GM12878 (cell line): ENCODE results near the gene GUCA1A. TPM values are rescaled to one million over a fixed set of nuclear protein-coding genes. Genes with fewer than 3 reads are reported as not detected.

Source experiments
- ATF2 ChIP-seq: IDR thresholded peaks from 2 replicates; pipeline ENCODE4 v1.6.1; 2012; ENCODE audit warnings: low read length, inconsistent platforms
- BACH1 ChIP-seq: fragments of 450-650 bp; IDR thresholded peaks from 2 replicates; pipeline ENCODE4 v1.6.1; 2017; ENCODE audit warnings: mild to moderate bottlenecking, borderline replicate concordance
- BHLHE40 ChIP-seq, 2 experiments: fragments of 450-650 bp in 1 of 2; IDR thresholded peaks; 2 replicates each; pipeline ENCODE4 v1.6.1; 2011 to 2017; ENCODE audit warnings: low read depth in 2 of 2, borderline replicate concordance in 1 of 2, improper control_type of control experiment in 1 of 2, low read length in 1 of 2, mild to moderate bottlenecking in 1 of 2
- CHD1 ChIP-seq: IDR thresholded peaks from 2 replicates; pipeline ENCODE4 v1.6.1; 2012; ENCODE audit warnings: low read depth, low read length, improper control_type of control experiment
- ETV6 ChIP-seq, 2 experiments: fragments of 450-650 bp in 1 of 2; IDR thresholded peaks in 1 of 2; conservative IDR thresholded peaks in 1 of 2; 2 replicates each; pipeline ENCODE4 v1.6.1; 2014; ENCODE audit warnings: antibody characterized with exemption in 1 of 2, borderline replicate concordance in 1 of 2, low read depth in 1 of 2, mild to moderate bottlenecking in 1 of 2, moderate library complexity in 1 of 2
- FOXM1 ChIP-seq: IDR thresholded peaks from 2 replicates; pipeline ENCODE4 v1.6.1; 2012; ENCODE audit warnings: low read depth, mild to moderate bottlenecking, inconsistent platforms, low read length, moderate library complexity
- HDAC2 ChIP-seq: fragments of 200-600 bp; sonication (generic); IDR thresholded peaks from 2 replicates; pipeline ENCODE4 v1.6.1; 2017
- NFXL1 ChIP-seq: fragments of 450-650 bp; IDR thresholded peaks from 2 replicates; pipeline ENCODE4 v1.6.1; 2017; ENCODE audit warnings: antibody characterized with exemption, mild to moderate bottlenecking, borderline replicate concordance
- PBX3 ChIP-seq: IDR thresholded peaks from 2 replicates; pipeline ENCODE4 v1.6.1; 2011; ENCODE audit warnings: mild to moderate bottlenecking, low read depth, low read length, moderate library complexity; ENCODE audit not compliant: insufficient replicate concordance
- POU2F2 ChIP-seq: IDR thresholded peaks from 3 replicates; pipeline ENCODE4 v1.6.1; 2011; ENCODE audit warnings: low read depth, mild to moderate bottlenecking, low read length, borderline replicate concordance
- RBBP5 ChIP-seq: fragments of 200-600 bp; sonication (generic); conservative IDR thresholded peaks from 2 replicates; pipeline ENCODE4 v1.6.1; 2016
- SIN3A ChIP-seq: IDR thresholded peaks from 2 replicates; pipeline ENCODE4 v1.6.1; 2012; ENCODE audit warnings: low read depth, low read length, improper control_type of control experiment
- SMAD5 ChIP-seq: IDR thresholded peaks from 2 replicates; pipeline ENCODE4 v1.6.1; 2016; ENCODE audit warnings: antibody characterized with exemption, low read depth
- SRF ChIP-seq, 2 experiments: IDR thresholded peaks; 2 replicates each; pipeline ENCODE4 v1.6.1; 2011; ENCODE audit warnings: low read depth in 2 of 2, low read length in 2 of 2, mild to moderate bottlenecking in 1 of 2, moderate library complexity in 1 of 2
- STAT3 ChIP-seq: IDR thresholded peaks from 2 replicates; pipeline ENCODE4 v1.6.1; 2011; ENCODE audit warnings: low read depth, low read length, improper control_type of control experiment
- polyA plus RNA-seq, 11 experiments: library from polyadenylated mRNA; depleted of rRNA in 4 of 11; unstranded in 6 of 11; stranded (reverse) in 5 of 11; fragments of >200 nt; fragmentation: Nextera tagmentation in 4 of 11; fragmentation: Illumina TruSeq in 1 of 11; extraction: Ambion mirVana in 4 of 11; extraction: Trizol in 1 of 11; gene quantifications; 1 replicate in 1 of 11; 2 replicates in 10 of 11; pipeline versions ENCODE4 v1.2.1 to v1.2.3, GENCODE V29; 2011 to 2016; ENCODE audit warnings: inconsistent platforms in 2 of 11, missing spikeins in 2 of 11, low read depth in 1 of 11
- total RNA-seq, 4 experiments: library from RNA; depleted of rRNA in 3 of 4; stranded (reverse); fragments of >200 nt in 3 of 4; fragmentation: Illumina TruSeq in 1 of 4; extraction: Trizol in 1 of 4; gene quantifications; 2 replicates each; pipeline versions ENCODE4 v1.2.1 to v1.2.3, GENCODE V29; 2013 to 2021
- TF ChIP-seq, protein P1 (sequence below): IDR thresholded peaks from 2 replicates; pipeline ENCODE4 v1.6.1; 2011; ENCODE audit warnings: borderline replicate concordance, low read depth, mild to moderate bottlenecking, moderate library complexity, low read length; ENCODE audit not compliant: insufficient read depth, poor library complexity, severe bottlenecking
- TF ChIP-seq, protein P2 (sequence below): fragments of 450-650 bp; IDR thresholded peaks from 2 replicates; pipeline ENCODE4 v1.6.1; 2017; ENCODE audit warnings: mild to moderate bottlenecking, moderate library complexity
- TF ChIP-seq, protein P3 (sequence below): fragments of 450-650 bp; IDR thresholded peaks from 2 replicates; pipeline ENCODE4 v1.6.1; 2017; ENCODE audit warnings: mild to moderate bottlenecking, low read depth, inconsistent platforms; ENCODE audit not compliant: poor library complexity, severe bottlenecking

The GUCA1A gene
- total and polyA plus RNA-seq, 10 of the 15 experiments (the other 5 are each of a cell fraction or from before 2014, with no cell fraction given), result not detected

- TF ChIP-seq SMAD5 (no peak), POU2F2 (peak; percentile 89), RBBP5 (no peak), STAT3 (peak; percentile 77; the same call in 1 of the 2 replicates), BHLHE40 (IDR thresholded peaks at IDR 0.05; ENCODE audit: borderline replicate concordance in 1 of 2, low read depth in 2 of 2, low read length in 1 of 2) (peak; percentile 61), BACH1 (peak; percentile 72; the same call in 1 of the 2 replicates), CHD1 (no peak), SRF (IDR thresholded peaks at IDR 0.05; ENCODE audit: low read depth in 2 of 2, low read length in 2 of 2) (0 out of 4 replicates have a peak, but pooled peaks of 1 of the 2 experiments have one; percentile 50), ETV6 (conservative IDR thresholded peaks at IDR 0.05 in 1 of 2, IDR thresholded peaks at IDR 0.05 in 1 of 2; ENCODE audit: borderline replicate concordance in 1 of 2, low read depth in 1 of 2) (0 out of 4 replicates have a peak, but pooled peaks of 1 of the 2 experiments have one; percentile 38), ATF2 (peak; percentile 83; the same call in 1 of the 2 replicates), NFXL1 (no peak), PBX3 (peak; percentile 44), SIN3A (no peak), HDAC2 (no peak), FOXM1 (peak; percentile 81)
- TF ChIP-seq, protein P1, sequence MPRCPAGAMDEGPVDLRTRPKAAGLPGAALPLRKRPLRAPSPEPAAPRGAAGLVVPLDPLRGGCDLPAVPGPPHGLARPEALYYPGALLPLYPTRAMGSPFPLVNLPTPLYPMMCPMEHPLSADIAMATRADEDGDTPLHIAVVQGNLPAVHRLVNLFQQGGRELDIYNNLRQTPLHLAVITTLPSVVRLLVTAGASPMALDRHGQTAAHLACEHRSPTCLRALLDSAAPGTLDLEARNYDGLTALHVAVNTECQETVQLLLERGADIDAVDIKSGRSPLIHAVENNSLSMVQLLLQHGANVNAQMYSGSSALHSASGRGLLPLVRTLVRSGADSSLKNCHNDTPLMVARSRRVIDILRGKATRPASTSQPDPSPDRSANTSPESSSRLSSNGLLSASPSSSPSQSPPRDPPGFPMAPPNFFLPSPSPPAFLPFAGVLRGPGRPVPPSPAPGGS, result peak; percentile 92
- TF ChIP-seq, protein P2, sequence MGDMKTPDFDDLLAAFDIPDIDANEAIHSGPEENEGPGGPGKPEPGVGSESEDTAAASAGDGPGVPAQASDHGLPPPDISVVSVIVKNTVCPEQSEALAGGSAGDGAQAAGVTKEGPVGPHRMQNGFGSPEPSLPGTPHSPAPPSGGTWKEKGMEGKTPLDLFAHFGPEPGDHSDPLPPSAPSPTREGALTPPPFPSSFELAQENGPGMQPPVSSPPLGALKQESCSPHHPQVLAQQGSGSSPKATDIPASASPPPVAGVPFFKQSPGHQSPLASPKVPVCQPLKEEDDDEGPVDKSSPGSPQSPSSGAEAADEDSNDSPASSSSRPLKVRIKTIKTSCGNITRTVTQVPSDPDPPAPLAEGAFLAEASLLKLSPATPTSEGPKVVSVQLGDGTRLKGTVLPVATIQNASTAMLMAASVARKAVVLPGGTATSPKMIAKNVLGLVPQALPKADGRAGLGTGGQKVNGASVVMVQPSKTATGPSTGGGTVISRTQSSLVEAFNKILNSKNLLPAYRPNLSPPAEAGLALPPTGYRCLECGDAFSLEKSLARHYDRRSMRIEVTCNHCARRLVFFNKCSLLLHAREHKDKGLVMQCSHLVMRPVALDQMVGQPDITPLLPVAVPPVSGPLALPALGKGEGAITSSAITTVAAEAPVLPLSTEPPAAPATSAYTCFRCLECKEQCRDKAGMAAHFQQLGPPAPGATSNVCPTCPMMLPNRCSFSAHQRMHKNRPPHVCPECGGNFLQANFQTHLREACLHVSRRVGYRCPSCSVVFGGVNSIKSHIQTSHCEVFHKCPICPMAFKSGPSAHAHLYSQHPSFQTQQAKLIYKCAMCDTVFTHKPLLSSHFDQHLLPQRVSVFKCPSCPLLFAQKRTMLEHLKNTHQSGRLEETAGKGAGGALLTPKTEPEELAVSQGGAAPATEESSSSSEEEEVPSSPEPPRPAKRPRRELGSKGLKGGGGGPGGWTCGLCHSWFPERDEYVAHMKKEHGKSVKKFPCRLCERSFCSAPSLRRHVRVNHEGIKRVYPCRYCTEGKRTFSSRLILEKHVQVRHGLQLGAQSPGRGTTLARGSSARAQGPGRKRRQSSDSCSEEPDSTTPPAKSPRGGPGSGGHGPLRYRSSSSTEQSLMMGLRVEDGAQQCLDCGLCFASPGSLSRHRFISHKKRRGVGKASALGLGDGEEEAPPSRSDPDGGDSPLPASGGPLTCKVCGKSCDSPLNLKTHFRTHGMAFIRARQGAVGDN, result no peak
- TF ChIP-seq, protein P3, sequence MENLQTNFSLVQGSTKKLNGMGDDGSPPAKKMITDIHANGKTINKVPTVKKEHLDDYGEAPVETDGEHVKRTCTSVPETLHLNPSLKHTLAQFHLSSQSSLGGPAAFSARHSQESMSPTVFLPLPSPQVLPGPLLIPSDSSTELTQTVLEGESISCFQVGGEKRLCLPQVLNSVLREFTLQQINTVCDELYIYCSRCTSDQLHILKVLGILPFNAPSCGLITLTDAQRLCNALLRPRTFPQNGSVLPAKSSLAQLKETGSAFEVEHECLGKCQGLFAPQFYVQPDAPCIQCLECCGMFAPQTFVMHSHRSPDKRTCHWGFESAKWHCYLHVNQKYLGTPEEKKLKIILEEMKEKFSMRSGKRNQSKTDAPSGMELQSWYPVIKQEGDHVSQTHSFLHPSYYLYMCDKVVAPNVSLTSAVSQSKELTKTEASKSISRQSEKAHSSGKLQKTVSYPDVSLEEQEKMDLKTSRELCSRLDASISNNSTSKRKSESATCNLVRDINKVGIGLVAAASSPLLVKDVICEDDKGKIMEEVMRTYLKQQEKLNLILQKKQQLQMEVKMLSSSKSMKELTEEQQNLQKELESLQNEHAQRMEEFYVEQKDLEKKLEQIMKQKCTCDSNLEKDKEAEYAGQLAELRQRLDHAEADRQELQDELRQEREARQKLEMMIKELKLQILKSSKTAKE, result peak; percentile 89
Observed at GRCh38 chr6:42224222-42225028, 51.3 kb downstream of the GUCA1A start (continued).
